Endothelial cell of umbilical vein (primary cell): ENCODE measurements around the gene MTRF1. TPM values are rescaled to one million over a fixed set of nuclear protein-coding genes. Genes with fewer than 3 reads are reported as not detected.

Experiments
- Bru-seq: library from RNA; stranded (reverse); fragments of 400-500 nt; gene quantifications from one replicate; lab custom pipeline; 2021; lab: Mats Ljungman, UMichigan
- BruChase-seq, 2 experiments: library from RNA; stranded (reverse); fragments of 400-500 nt; gene quantifications; one replicate each; lab custom pipeline; 2021; lab: Mats Ljungman, UMichigan
- BruUV-seq: library from RNA; stranded (reverse); fragments of 400-500 nt; replicated peaks from 2 replicates; lab custom pipeline; 2021; lab: Mats Ljungman, UMichigan
- CTCF ChIA-PET: fragments of 300-600, 350-600 bp; sonication (Branson Sonifier 250); formaldehyde crosslinking; loops from one replicate; lab custom pipeline; 2021; ENCODE audit warnings: antibody characterized with exemption, inconsistent platforms; lab: Charles Lee
- POLR2A ChIA-PET: fragments of 300-600, 350-600 bp; sonication (Branson Sonifier 250); formaldehyde crosslinking; loops from one replicate; lab custom pipeline; 2021; ENCODE audit warnings: antibody characterized with exemption, inconsistent platforms; lab: Charles Lee
- DNase-seq: peaks from one replicate; pipeline ENCODE4 v3.0.0-alpha.2; 2011; ENCODE audit warnings: low read depth, low spot score
- FAIRE-seq: peaks from 2 replicates; lab custom pipeline; 2011; peaks lifted over from hg19 to GRCh38; lab: Jason Lieb, UNC
- H2AFZ ChIP-seq: 2 replicates; pipeline ENCODE4 v1.6.0; 2012; ENCODE audit warnings: low read depth, low read length, control low read depth, inconsistent platforms
- H3K27ac ChIP-seq: 2 replicates; pipeline ENCODE4 v1.5.1; 2011; ENCODE audit warnings: low read depth, mild to moderate bottlenecking, control low read depth, low read length, moderate library complexity; ENCODE audit not compliant: insufficient read depth
- H3K27me3 ChIP-seq, 2 experiments: 2 replicates each; pipeline versions ENCODE4 v1.6.0 to v1.6.1; 2011; ENCODE audit warnings: low read length in 2 of 2, mixed read lengths in 1 of 2; ENCODE audit not compliant: control insufficient read depth in 2 of 2, insufficient read depth in 2 of 2
- H3K36me3 ChIP-seq, 2 experiments: 2 replicates in 1 of 2; 3 replicates in 1 of 2; pipeline ENCODE4 v1.5.1; 2011; ENCODE audit warnings: low read length in 2 of 2, mild to moderate bottlenecking in 1 of 2, moderate library complexity in 1 of 2; ENCODE audit not compliant: control insufficient read depth in 2 of 2, insufficient read depth in 2 of 2; ENCODE audit errors: extremely low read depth in 1 of 2
- H3K4me1 ChIP-seq: 3 replicates; pipeline ENCODE4 v1.5.1; 2011; ENCODE audit warnings: mild to moderate bottlenecking, low read length; ENCODE audit not compliant: control insufficient read depth, insufficient read depth; ENCODE audit errors: extremely low read depth
- H3K4me2 ChIP-seq: 2 replicates; pipeline ENCODE4 v1.6.1; 2011; ENCODE audit warnings: low read length, control low read depth, mixed read lengths; ENCODE audit not compliant: insufficient read depth
- H3K4me3 ChIP-seq, 3 experiments: fragments of 200-600 bp in 1 of 3; sonication (generic), shearing (Covaris generic) in 1 of 3; replicated peaks in 1 of 3; 2 replicates each; pipeline ENCODE4 v1.5.1; 2011 to 2016; ENCODE audit warnings: control low read depth in 3 of 3, low read length in 3 of 3, mild to moderate bottlenecking in 2 of 3, inconsistent platforms in 1 of 3, low read depth in 1 of 3, moderate library complexity in 1 of 3; ENCODE audit not compliant: insufficient read depth in 1 of 3
- H3K79me2 ChIP-seq: 2 replicates; pipeline ENCODE4 v1.6.0; 2012; ENCODE audit warnings: low read length, inconsistent platforms; ENCODE audit not compliant: control insufficient read depth, insufficient read depth
- H3K9ac ChIP-seq: replicated peaks from 2 replicates; pipeline ENCODE3; 2011; ENCODE audit warnings: low read length, control low read depth; ENCODE audit not compliant: insufficient read depth; ENCODE audit errors: extremely low read depth
- H3K9me1 ChIP-seq: replicated peaks from 3 replicates; pipeline ENCODE4 v1.6.0; 2011; ENCODE audit warnings: mild to moderate bottlenecking, low read length; ENCODE audit not compliant: control insufficient read depth, insufficient read depth; ENCODE audit errors: extremely low read depth
- H3K9me3 ChIP-seq: replicated peaks from 2 replicates; pipeline ENCODE4 v1.5.1; 2012; ENCODE audit warnings: low read length, inconsistent platforms; ENCODE audit not compliant: control insufficient read depth, insufficient read depth
- H4K20me1 ChIP-seq: replicated peaks from 2 replicates; pipeline ENCODE3; 2011; ENCODE audit warnings: mild to moderate bottlenecking, low read length; ENCODE audit not compliant: control insufficient read depth, insufficient read depth; ENCODE audit errors: extremely low read depth
- CTCF ChIP-seq, 2 donors: IDR thresholded peaks; 1 replicate in 1 of 2; 2 replicates in 1 of 2; pipeline ENCODE4 v1.5.1; 2011; ENCODE audit warnings: low read length in 2 of 2, mild to moderate bottlenecking in 2 of 2, moderate library complexity in 2 of 2, control low read depth in 1 of 2, inconsistent platforms in 1 of 2, low read depth in 1 of 2; ENCODE audit not compliant: insufficient read depth in 1 of 2; ENCODE audit errors: extremely low read depth in 1 of 2
- EZH2 ChIP-seq: IDR thresholded peaks from 2 replicates; pipeline ENCODE4 v1.6.1; 2012; ENCODE audit warnings: borderline replicate concordance, low read depth, mild to moderate bottlenecking, moderate library complexity, low read length, inconsistent platforms; ENCODE audit not compliant: severe bottlenecking
- FOS ChIP-seq: IDR thresholded peaks from 2 replicates; pipeline ENCODE4 v1.6.1; 2011; ENCODE audit warnings: mild to moderate bottlenecking, low read length, moderate library complexity, borderline replicate concordance; ENCODE audit not compliant: insufficient read depth
- JUN ChIP-seq: IDR thresholded peaks from 2 replicates; pipeline ENCODE4 v1.6.1; 2011; ENCODE audit warnings: borderline replicate concordance, low read depth; ENCODE audit not compliant: insufficient read length, insufficient read depth
- MAX ChIP-seq: IDR thresholded peaks from 2 replicates; pipeline ENCODE4 v1.6.1; 2011; ENCODE audit not compliant: insufficient read depth, insufficient read length
- MYC ChIP-seq: IDR thresholded peaks from one replicate; pipeline ENCODE4 v1.6.1; 2011; ENCODE audit warnings: mild to moderate bottlenecking, low read depth, low read length
- POLR2A ChIP-seq: IDR thresholded peaks from 2 replicates; pipeline ENCODE4 v1.6.1; 2012; ENCODE audit warnings: low read depth, mild to moderate bottlenecking, control low read depth, low read length
- POLR2AphosphoS5 ChIP-seq: IDR thresholded peaks from 2 replicates; pipeline ENCODE4 v1.6.1; 2012; ENCODE audit warnings: low read depth, mild to moderate bottlenecking, control low read depth, low read length, moderate library complexity; ENCODE audit not compliant: insufficient read depth
- dilution Hi-C: fragments of 300-500 bp; cut with MboI; formaldehyde crosslinking; loops from one replicate; pipeline ENCODE4 v1.15.0; 2019; ENCODE audit warnings: low sequenced_read_pairs; ENCODE audit not compliant: extremely low pct_ligation_motif_present
- intact Hi-C: fragments of 100-400 bp; cut with micrococcal nuclease; formaldehyde crosslinking; loops from one replicate; pipeline ENCODE4 v1.10.0; 2022
- long read RNA-seq: library from polyadenylated mRNA; stranded (forward); transcript quantifications from one replicate; pipeline ENCODE4 v2.0.0, GENCODE V29; 2021
- polyA minus RNA-seq, 3 experiments: library from RNA; depleted of rRNA, polyadenylated mRNA; stranded (reverse); fragments of >200 nt; gene quantifications; 1 replicate in 1 of 3; 2 replicates in 2 of 3; pipeline ENCODE4 v1.2.3, GENCODE V29; 2011
- polyA plus RNA-seq, 4 experiments: library from polyadenylated mRNA; depleted of rRNA in 3 of 4; stranded (reverse) in 3 of 4; unstranded in 1 of 4; fragments of >200 nt; gene quantifications; 2 replicates each; pipeline versions ENCODE4 v1.2.1 to v1.2.3, GENCODE V29; 2011 to 2012; ENCODE audit warnings: missing spikeins in 1 of 4
- total RNA-seq: library from RNA; stranded (reverse); gene quantifications from 2 replicates; pipeline ENCODE4 v1.2.3, GENCODE V29; 2021

The MTRF1 gene
- total RNA-seq (13.3 and 16.3 TPM in 2 replicates), polyA plus RNA-seq (6.5 and 8.0 TPM in 2 replicates), polyA minus RNA-seq (6.4 and 11.2 TPM in 2 replicates), Bru-seq, nascent RNA (percentile 65 among the genes with signal in this experiment), BruChase-seq, experiment 1, labeled RNA remaining after a 6-hour chase (percentile 64 among the genes with signal in this experiment), BruChase-seq, experiment 2, labeled RNA remaining after a 2-hour chase (percentile 66 among the genes with signal in this experiment)
- polyA plus RNA-seq (2011; cell fraction: cytosol; rRNA removed) = 7.7 and 8.5 TPM in 2 replicates
- polyA plus RNA-seq (2011; cell fraction: nucleus; rRNA removed) = 43.1 and 52.4 TPM in 2 replicates
- 11.9 and 15.6 TPM in 2 replicates for polyA plus RNA-seq (2012)
- polyA minus RNA-seq (2011; cell fraction: cytosol; rRNA and poly(A)+ RNA removed) = 7.9 TPM
- polyA minus RNA-seq (2011; cell fraction: nucleus; rRNA and poly(A)+ RNA removed) = 15.9 and 25.5 TPM in 2 replicates
- long read RNA-seq, partial matches to known transcripts = 3 of 24 reads
- long read RNA-seq, other reads (novel, unspliced or antisense) = 19 of 24 reads

- DNase-seq (peak; percentile 86), FAIRE-seq (peak; percentile 86)
- H3K4me3 ChIP-seq = peak within 1 kb of the TSS; percentile 56 to 98 (median 86)
- H2AFZ ChIP-seq = peak within 1 kb of the TSS; percentile 98
- peaks cover 1 to 9% of the 10 kb centered on the region in 2 experiments for H3K36me3 ChIP-seq
- peak within 1 kb of the TSS; percentile 70 for H3K27ac ChIP-seq
- dilution Hi-C loops (no loop called here), intact Hi-C loops (loop anchor here (2.0 kb wide), 1 partner anchor 69 kb away; the partner anchor contains the start of gene KBTBD7)
- H3K9me1 ChIP-seq = no peaks in the 10 kb centered on the region
- H3K4me1 ChIP-seq = peaks cover 8% of the 10 kb centered on the region
- peak within 1 kb of the TSS; percentile 81 for H3K4me2 ChIP-seq
- H3K27me3 ChIP-seq = no peaks in the 10 kb centered on the region
- H4K20me1 ChIP-seq = no peaks in the 10 kb centered on the region
- no peak for TF ChIP-seq JUN
- TF ChIP-seq CTCF (IDR thresholded peaks at IDR 0.05; ENCODE audit: extremely low read depth in 1 of 2, insufficient read depth in 1 of 2, low read depth in 1 of 2, low read length in 2 of 2) = no peak
- TF ChIP-seq POLR2A = peak; percentile 85
- TF ChIP-seq POLR2AphosphoS5 = peak; percentile 37
- no peak for TF ChIP-seq EZH2
- no peak for TF ChIP-seq FOS
- no peak for TF ChIP-seq MYC
- no peak for TF ChIP-seq MAX
- CTCF ChIA-PET = no interaction called here
- H3K79me2 ChIP-seq = no peaks in the 10 kb centered on the region
- POLR2A ChIA-PET = no interaction called here
- peak within 1 kb of the TSS; percentile 94 for H3K9ac ChIP-seq
- H3K9me3 ChIP-seq = no peaks in the 10 kb centered on the region
- no TSS peak for BruUV-seq
Measured at GRCh38 chr13:41263261-41263971, at the start of gene MTRF1. Gene MTRF1 (minus strand): TSS chr13:41263576. CDS start chr13:41260907, 2,669 bp downstream.
